C4-2B (cell line): ENCODE data around the gene CC2D2A.
A peak's percentile ranks its signal among the peaks of the same experiment; 100 is the strongest.

Experiments
- CTCF ChIP-seq: fragments of 450-650 bp; conservative IDR thresholded peaks from 2 replicates; pipeline ENCODE4 v1.5.1; 2017; ENCODE audit warnings: mild to moderate bottlenecking
- ZFX ChIP-seq: fragments of 450-650 bp; IDR thresholded peaks from 2 replicates; pipeline ENCODE4 v1.6.1; 2017

- peak; percentile 76 for TF ChIP-seq CTCF
- TF ChIP-seq ZFX: no peak
These were observed 180.3 kb downstream of the CC2D2A start for GRCh38 chr4:15649914-15650545.
